H9 (cell line): ENCODE measurements around the gene RUNX2. TPM values are rescaled to one million over a fixed set of nuclear protein-coding genes. Genes with fewer than 3 reads are reported as not detected.
A peak's percentile ranks its signal among the peaks of the same experiment; 100 is the strongest.

Experiments
- DNase-seq: peaks from one replicate; pipeline ENCODE4 v3.0.0-alpha.2; 2017
- H2AFZ ChIP-seq: one replicate; pipeline ENCODE4 v1.6.1; 2013; ENCODE audit warnings: mild to moderate bottlenecking, low read length, control low read depth, moderate library complexity
- H2AK5ac ChIP-seq: 2 replicates; pipeline ENCODE4 v1.6.1; 2013; ENCODE audit warnings: low read length, control low read depth, mixed read lengths; ENCODE audit not compliant: insufficient read length
- H2BK120ac ChIP-seq: one replicate; pipeline ENCODE4 v1.6.1; 2013; ENCODE audit warnings: low read depth, mild to moderate bottlenecking, low read length, control low read depth, inconsistent platforms; ENCODE audit not compliant: poor library complexity, severe bottlenecking
- H2BK12ac ChIP-seq: 2 replicates; pipeline ENCODE4 v1.6.1; 2013; ENCODE audit warnings: low read length, control low read depth, mixed read lengths, low read depth; ENCODE audit not compliant: insufficient read length
- H2BK15ac ChIP-seq: 2 replicates; pipeline ENCODE4 v1.6.1; 2013; ENCODE audit warnings: low read depth, low read length, control low read depth
- H2BK20ac ChIP-seq: one replicate; pipeline ENCODE4 v1.6.1; 2013; ENCODE audit warnings: low read depth, mild to moderate bottlenecking, low read length, control low read depth, inconsistent platforms; ENCODE audit not compliant: poor library complexity, severe bottlenecking
- H2BK5ac ChIP-seq: 2 replicates; pipeline ENCODE4 v1.6.1; 2013; ENCODE audit warnings: low read length, control low read depth, mixed read lengths; ENCODE audit not compliant: insufficient read length
- H3K14ac ChIP-seq: 2 replicates; pipeline ENCODE4 v1.6.1; 2013; ENCODE audit warnings: low read length, control low read depth; ENCODE audit not compliant: insufficient read depth
- H3K18ac ChIP-seq: 2 replicates; pipeline ENCODE4 v1.6.1; 2013; ENCODE audit warnings: low read depth, mild to moderate bottlenecking, mixed read lengths, low read length, control low read depth; ENCODE audit not compliant: insufficient read length
- H3K23ac ChIP-seq: 2 replicates; pipeline ENCODE4 v1.6.1; 2013; ENCODE audit warnings: low read length, control low read depth, mixed read lengths, low read depth; ENCODE audit not compliant: insufficient read length
- H3K23me2 ChIP-seq: 2 replicates; pipeline ENCODE4 v1.6.1; 2013; ENCODE audit warnings: low read depth, mild to moderate bottlenecking, mixed read lengths, low read length, control low read depth; ENCODE audit not compliant: insufficient read length, poor library complexity, severe bottlenecking
- H3K27ac ChIP-seq: 2 replicates; pipeline ENCODE4 v1.5.1; 2013; ENCODE audit warnings: low read length, control low read depth, mixed read lengths, low read depth; ENCODE audit not compliant: insufficient read length
- H3K27me3 ChIP-seq: 2 replicates; pipeline ENCODE4 v1.6.1; 2013; ENCODE audit warnings: low read length, control low read depth, inconsistent platforms; ENCODE audit not compliant: insufficient read depth
- H3K4ac ChIP-seq: 2 replicates; pipeline ENCODE4 v1.6.1; 2013; ENCODE audit warnings: low read depth, mild to moderate bottlenecking, control low read depth, inconsistent platforms, low read length, moderate library complexity
- H3K4me1 ChIP-seq: 2 replicates; pipeline ENCODE4 v1.6.1; 2013; ENCODE audit warnings: low read length, control low read depth, inconsistent platforms; ENCODE audit not compliant: insufficient read depth
- H3K4me2 ChIP-seq: 2 replicates; pipeline ENCODE4 v1.6.1; 2013; ENCODE audit warnings: low read length, control low read depth, mixed read lengths; ENCODE audit not compliant: insufficient read length, insufficient read depth
- H3K56ac ChIP-seq: 2 replicates; pipeline ENCODE4 v1.6.1; 2013; ENCODE audit warnings: low read depth, mild to moderate bottlenecking, mixed read lengths, low read length, control low read depth; ENCODE audit not compliant: insufficient read length
- H3K79me1 ChIP-seq: 2 replicates; pipeline ENCODE4 v1.6.1; 2013; ENCODE audit warnings: low read depth, mild to moderate bottlenecking, moderate library complexity, low read length, control low read depth, inconsistent platforms; ENCODE audit not compliant: insufficient read depth, poor library complexity, severe bottlenecking
- H3K79me2 ChIP-seq: 2 replicates; pipeline ENCODE4 v1.6.1; 2013; ENCODE audit warnings: low read length, control low read depth, inconsistent platforms; ENCODE audit not compliant: insufficient read depth
- H3K9ac ChIP-seq: 2 replicates; pipeline ENCODE4 v1.6.1; 2013; ENCODE audit warnings: low read length, control low read depth, mixed read lengths; ENCODE audit not compliant: insufficient read length; ENCODE audit errors: extremely low read depth
- H3K9me3 ChIP-seq: one replicate; pipeline ENCODE4 v1.6.1; 2013; ENCODE audit warnings: low read depth, low read length, inconsistent platforms; ENCODE audit not compliant: control insufficient read depth
- H3T11ph ChIP-seq: one replicate; pipeline ENCODE4 v1.6.1; 2013; ENCODE audit warnings: mild to moderate bottlenecking, low read length, control low read depth, inconsistent platforms
- H4K20me1 ChIP-seq: one replicate; pipeline ENCODE4 v1.6.1; 2013; ENCODE audit not compliant: control insufficient read depth, insufficient read length, insufficient read depth
- H4K5ac ChIP-seq: 2 replicates; pipeline ENCODE4 v1.6.1; 2013; ENCODE audit warnings: low read depth, mild to moderate bottlenecking, mixed read lengths, low read length, control low read depth; ENCODE audit not compliant: insufficient read length
- H4K8ac ChIP-seq: replicated peaks from 2 replicates; pipeline ENCODE4 v1.6.1; 2013; ENCODE audit warnings: low read length, control low read depth, mixed read lengths, low read depth; ENCODE audit not compliant: insufficient read length
- H4K91ac ChIP-seq: 2 replicates; pipeline ENCODE4 v1.6.1; 2013; ENCODE audit warnings: low read depth, mild to moderate bottlenecking, moderate library complexity, mixed read lengths, low read length, control low read depth; ENCODE audit not compliant: insufficient read length
- H3K27ac Mint-ChIP-seq, 3 experiments: 2 replicates in 2 of 3; 3 replicates in 1 of 3; pipeline ENCODE4 v1.8.0; 2020 to 2021; ENCODE audit warnings: mixed read lengths in 3 of 3, mild to moderate bottlenecking in 1 of 3, moderate library complexity in 1 of 3
- H3K27me3 Mint-ChIP-seq: 2 replicates; pipeline ENCODE4 v1.8.0; 2021; ENCODE audit warnings: low read depth, mild to moderate bottlenecking, moderate library complexity, mixed read lengths
- H3K36me3 Mint-ChIP-seq, 3 experiments: 2 replicates in 2 of 3; 3 replicates in 1 of 3; pipeline ENCODE4 v1.8.0; 2020 to 2021; ENCODE audit warnings: low read depth in 3 of 3, mixed read lengths in 3 of 3; ENCODE audit not compliant: insufficient read depth in 1 of 3
- H3K4me1 Mint-ChIP-seq, 2 experiments: 2 replicates each; pipeline ENCODE4 v1.8.0; 2020; ENCODE audit warnings: mixed read lengths in 2 of 2
- H3K4me3 Mint-ChIP-seq, 2 experiments: 2 replicates in 1 of 2; 3 replicates in 1 of 2; pipeline ENCODE4 v1.8.0; 2020 to 2021; ENCODE audit warnings: mild to moderate bottlenecking in 2 of 2, mixed read lengths in 2 of 2, moderate library complexity in 1 of 2
- H3K9me3 Mint-ChIP-seq, 2 experiments: 2 replicates in 1 of 2; 3 replicates in 1 of 2; pipeline ENCODE4 v1.8.0; 2020; ENCODE audit warnings: mild to moderate bottlenecking in 2 of 2, mixed read lengths in 2 of 2, moderate library complexity in 1 of 2
- CTCF ChIP-seq: fragments of 200-600 bp; sonication (generic); conservative IDR thresholded peaks from 3 replicates; pipeline ENCODE4 v1.8.0; 2021; ENCODE audit warnings: antibody characterized with exemption, mild to moderate bottlenecking
- total RNA-seq: library from RNA; stranded (reverse); gene quantifications from 2 replicates; pipeline ENCODE4 v1.2.1, GENCODE V29; 2021

RUNX2 gene
- total RNA-seq, 1 experiment from 2014 or later = 0.15 TPM

- no peak overlapping the region for H2AK5ac ChIP-seq
- DNase-seq = no peak
- Mint-ChIP-seq H3K4me1 (peaks cover 27 to 33% of the 10 kb centered on the region in 2 experiments), H3K27me3 (no peaks in the 10 kb centered on the region; the same call in 1 of the 2 replicates), H3K4me3 (no peak overlapping the region), H3K9me3 (no peaks in the 10 kb centered on the region), H3K36me3 (no peaks in the 10 kb centered on the region), H3K27ac (peak overlapping the region in 1 of 3 experiments; percentile 97; a peak in 2 of 7 replicates)
- no peaks in the 10 kb centered on the region for H3K9me3 ChIP-seq
- H3K18ac ChIP-seq = no peak overlapping the region
- no peak overlapping the region for H3K4ac ChIP-seq
- no peak overlapping the region for H3K4me2 ChIP-seq
- no peak overlapping the region for H3K27ac ChIP-seq
- no peaks in the 10 kb centered on the region for H3K79me2 ChIP-seq
- no peak overlapping the region for H3T11ph ChIP-seq
- no peak overlapping the region for H3K14ac ChIP-seq
- H4K20me1 ChIP-seq = no peaks in the 10 kb centered on the region
- no peak overlapping the region for H2BK5ac ChIP-seq
- no peaks in the 10 kb centered on the region for H3K79me1 ChIP-seq
- H3K9ac ChIP-seq = no peak overlapping the region
- no peak overlapping the region for H2BK15ac ChIP-seq
- no peak overlapping the region for H3K56ac ChIP-seq
- H3K23ac ChIP-seq = no peak overlapping the region
- H4K8ac ChIP-seq = no peak overlapping the region
- H2AFZ ChIP-seq = no peak overlapping the region
- no peak overlapping the region for H2BK20ac ChIP-seq
- no peaks in the 10 kb centered on the region for H3K23me2 ChIP-seq
- H3K27me3 ChIP-seq = no peaks in the 10 kb centered on the region
- H3K4me1 ChIP-seq = no peaks in the 10 kb centered on the region; the same call in 1 of the 2 replicates
- no peak overlapping the region for H4K91ac ChIP-seq
- H4K5ac ChIP-seq = no peak overlapping the region
- TF ChIP-seq CTCF = no peak
- no peak overlapping the region for H2BK12ac ChIP-seq
- H2BK120ac ChIP-seq = no peak overlapping the region
Measured at GRCh38 chr6:45521226-45521625, 193.1 kb downstream of the RUNX2 start.
